Brain microvascular endothelial cell (primary cell): ENCODE measurements around the gene AVPI1.

Source experiments
- DNase-seq: peaks from one replicate; pipeline ENCODE4 v3.0.0-alpha.2; 2020
- H3K27ac ChIP-seq: fragments of 250-450 bp; sonication (Bioruptor Pico); 2 replicates; pipeline ENCODE4 v1.5.1; 2020; ENCODE audit warnings: mild to moderate bottlenecking, moderate library complexity
- H3K27me3 ChIP-seq: fragments of 250-450 bp; sonication (Bioruptor Pico); replicated peaks from 2 replicates; pipeline ENCODE4 v1.5.1; 2020; ENCODE audit warnings: mild to moderate bottlenecking
- H3K36me3 ChIP-seq: fragments of 250-450 bp; sonication (Bioruptor Pico); replicated peaks from 2 replicates; pipeline ENCODE4 v1.5.1; 2020; ENCODE audit warnings: mild to moderate bottlenecking
- H3K4me3 ChIP-seq: 2 replicates; pipeline ENCODE4 v1.5.1; 2011; ENCODE audit warnings: low read depth, mild to moderate bottlenecking, control low read depth, low read length, moderate library complexity
- in situ Hi-C: cut with HindIII; loops from 2 replicates; pipeline ENCODE4 v1.10.0; 2017; ENCODE audit warnings: low sequenced_read_pairs, low pct_ligation_motif_present
- TF ChIP-seq, protein P1 (sequence below): IDR thresholded peaks from 2 replicates; pipeline ENCODE4 v1.5.1; 2011; ENCODE audit warnings: low read depth, mild to moderate bottlenecking, moderate library complexity, low read length, control low read depth, inconsistent platforms; ENCODE audit errors: missing control alignments

Gene AVPI1

DNA sequence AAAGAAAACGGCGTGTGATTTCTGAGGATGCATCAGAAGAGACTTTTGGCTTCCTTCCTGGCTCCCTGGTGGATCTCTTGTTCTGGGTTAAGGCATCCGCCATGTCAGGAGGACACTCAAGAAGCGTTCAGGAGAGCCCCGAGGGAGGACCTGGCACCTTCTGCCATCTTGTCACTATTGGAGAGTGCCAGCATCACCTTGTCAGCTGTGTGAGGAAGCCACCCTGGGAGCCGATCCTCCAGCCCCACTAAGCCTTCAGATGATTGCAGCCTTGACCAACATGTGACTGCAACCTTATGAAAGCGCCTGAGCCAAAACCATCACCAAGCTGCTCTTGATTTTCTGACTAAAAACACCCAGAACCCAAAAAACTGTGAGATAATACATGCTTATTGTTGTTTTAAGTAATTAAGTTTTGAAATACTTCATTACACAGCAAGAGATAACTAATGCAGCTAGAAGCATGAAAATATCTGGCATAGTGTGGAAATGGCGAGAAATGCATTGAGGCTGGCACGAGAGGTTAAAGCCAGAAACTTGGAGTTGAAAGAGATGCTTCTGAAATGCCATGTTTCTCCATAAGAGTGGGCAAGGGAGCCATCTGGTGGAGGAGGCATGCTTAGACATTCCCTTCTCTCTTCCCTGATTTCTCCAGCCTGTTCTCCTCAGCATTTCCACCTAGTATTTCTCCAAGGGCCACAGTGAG is 44.5 kb upstream of the AVPI1 start:
- TF ChIP-seq, protein P1, sequence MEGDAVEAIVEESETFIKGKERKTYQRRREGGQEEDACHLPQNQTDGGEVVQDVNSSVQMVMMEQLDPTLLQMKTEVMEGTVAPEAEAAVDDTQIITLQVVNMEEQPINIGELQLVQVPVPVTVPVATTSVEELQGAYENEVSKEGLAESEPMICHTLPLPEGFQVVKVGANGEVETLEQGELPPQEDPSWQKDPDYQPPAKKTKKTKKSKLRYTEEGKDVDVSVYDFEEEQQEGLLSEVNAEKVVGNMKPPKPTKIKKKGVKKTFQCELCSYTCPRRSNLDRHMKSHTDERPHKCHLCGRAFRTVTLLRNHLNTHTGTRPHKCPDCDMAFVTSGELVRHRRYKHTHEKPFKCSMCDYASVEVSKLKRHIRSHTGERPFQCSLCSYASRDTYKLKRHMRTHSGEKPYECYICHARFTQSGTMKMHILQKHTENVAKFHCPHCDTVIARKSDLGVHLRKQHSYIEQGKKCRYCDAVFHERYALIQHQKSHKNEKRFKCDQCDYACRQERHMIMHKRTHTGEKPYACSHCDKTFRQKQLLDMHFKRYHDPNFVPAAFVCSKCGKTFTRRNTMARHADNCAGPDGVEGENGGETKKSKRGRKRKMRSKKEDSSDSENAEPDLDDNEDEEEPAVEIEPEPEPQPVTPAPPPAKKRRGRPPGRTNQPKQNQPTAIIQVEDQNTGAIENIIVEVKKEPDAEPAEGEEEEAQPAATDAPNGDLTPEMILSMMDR = peak; percentile 88
- DNase-seq = peak; percentile 67
- Histone ChIP-seq H3K4me3 (no peak overlapping the region), H3K36me3 (no peaks in the 10 kb centered on the region), H3K27ac (no peak overlapping the region), H3K27me3 (no peaks in the 10 kb centered on the region)
- in situ Hi-C loops = no loop called here

GRCh38 chr10:97729014-97729413 is 42.0 kb upstream of the AVPI1 start:
- no peak overlapping the region for H3K27ac ChIP-seq
- in situ Hi-C loops = no loop called here
- DNase-seq = no peak
- H3K36me3 ChIP-seq = no peaks in the 10 kb centered on the region
- TF ChIP-seq, protein P1 = no peak
- H3K27me3 ChIP-seq = no peaks in the 10 kb centered on the region
- H3K4me3 ChIP-seq = no peak overlapping the region

- DNase-seq = peak; percentile 55
- in situ Hi-C loops = no loop called here
- TF ChIP-seq, protein P1 = no peak
- no peaks in the 10 kb centered on the region for H3K27me3 ChIP-seq
- peak overlapping the region; percentile 50 for H3K4me3 ChIP-seq
- no peaks in the 10 kb centered on the region for H3K36me3 ChIP-seq
- peak overlapping the region; percentile 4 for H3K27ac ChIP-seq
Observed at GRCh38 chr10:97726636-97727178, 39.7 kb upstream of the AVPI1 start.

DNA sequence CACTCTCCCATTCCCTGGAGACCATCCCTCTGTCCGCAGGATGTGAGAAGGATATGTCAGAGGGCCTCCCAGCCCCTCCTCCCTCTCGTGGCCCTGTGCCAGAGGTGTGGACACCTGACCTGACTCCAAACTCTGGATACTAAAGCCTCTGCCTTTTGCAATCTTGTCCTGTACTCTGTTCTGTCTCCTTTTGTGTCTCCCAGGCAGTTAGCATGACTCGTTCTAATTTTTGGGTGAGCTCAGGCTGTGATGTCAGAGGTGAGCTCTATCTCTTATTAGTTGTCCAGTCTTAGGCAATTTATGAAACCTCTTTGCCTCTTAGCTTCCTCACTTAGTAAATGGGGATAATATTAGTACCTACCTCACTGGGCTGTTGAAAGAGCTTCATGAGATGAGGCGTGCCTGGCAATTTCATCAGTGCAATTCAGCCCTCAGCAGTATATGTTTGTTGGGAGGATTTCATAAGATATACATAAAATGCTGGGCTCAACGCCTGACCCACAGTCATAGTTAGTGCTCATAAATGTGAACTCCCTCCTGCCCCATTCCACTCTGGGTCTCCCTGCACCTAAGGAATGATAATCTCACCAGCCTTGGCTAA is 37.4 kb upstream of the AVPI1 start:
- TF ChIP-seq, protein P1 = no peak
- Histone ChIP-seq H3K27me3 (no peaks in the 10 kb centered on the region), H3K27ac (no peak overlapping the region), H3K4me3 (no peak overlapping the region), H3K36me3 (peaks cover 3% of the 10 kb centered on the region)
- no peak for DNase-seq
- in situ Hi-C loops = no loop called here

- no peak for DNase-seq
- in situ Hi-C loops = no loop called here
- TF ChIP-seq, protein P1 = no peak
- Histone ChIP-seq H3K27me3 (no peaks in the 10 kb centered on the region), H3K27ac (no peak overlapping the region), H3K4me3 (no peak overlapping the region), H3K36me3 (peaks cover 16% of the 10 kb centered on the region)
Observed at GRCh38 chr10:97723001-97723400, 36.0 kb upstream of the AVPI1 start.
